Mucosa of descending colon (tissue), 3 donors: Measurements from ENCODE around the gene SASH3. TPM values are rescaled to one million over a fixed set of nuclear protein-coding genes. Genes with fewer than 3 reads are reported as not detected.

Source experiments
- ATAC-seq: fragments of 200-7000 bp; cut with Tn5 transposase; one replicate; pipeline ENCODE4 v1.9.1; 2020; ENCODE audit warnings: mild to moderate bottlenecking, moderate library complexity
- DNase-seq, 3 donors: peaks; one replicate each; pipeline ENCODE4 v3.0.0-alpha.2; 2020
- H3K36me3 ChIP-seq: fragments of 200-600 bp; one replicate; pipeline ENCODE4 v1.8.0; 2021; ENCODE audit warnings: low read depth, mild to moderate bottlenecking
- H3K4me1 ChIP-seq: fragments of 200-600 bp; one replicate; pipeline ENCODE4 v1.8.0; 2021; ENCODE audit warnings: low read depth, mild to moderate bottlenecking
- H3K4me3 ChIP-seq: fragments of 200-600 bp; one replicate; pipeline ENCODE4 v1.8.0; 2021; ENCODE audit warnings: mild to moderate bottlenecking
- H3K9me3 ChIP-seq: fragments of 200-600 bp; one replicate; pipeline ENCODE4 v1.8.0; 2021; ENCODE audit warnings: mild to moderate bottlenecking
- CTCF ChIP-seq: fragments of 200-600 bp; IDR thresholded peaks from one replicate; pipeline ENCODE4 v1.8.0; 2022; ENCODE audit warnings: antibody characterized with exemption, mild to moderate bottlenecking
- intact Hi-C, 2 donors: fragments of 100-400 bp; cut with DNase I in 1 of 2; cut with micrococcal nuclease in 1 of 2; formaldehyde crosslinking; loops; one replicate each; pipeline versions ENCODE4 v1.11.0 to v1.11.1; 2022; cut with DNase I, micrococcal nuclease
- total RNA-seq, 3 donors: library from RNA; stranded (reverse); fragmentation: NEBNext Ultra II Directional in 2 of 3; extraction: Animal tissue kit (Norgen Biotek cat#: 25700) in 2 of 3; gene quantifications; one replicate each; pipeline versions ENCODE4 v1.2.1 to v1.2.4, GENCODE V29; 2021 to 2023
- donor health status: DM: no; HTN: no; CAD: no; lungs with moderate emphysema.
- donor health status: DM: no; HTN: no; CAD: no.
- donor health status: DM: no; HTN: yes; CAD: no.

SASH3 gene
- total RNA-seq, 3 donors from 2014 or later = 6.1 to 10.1 (median 7.2) TPM

DNA sequence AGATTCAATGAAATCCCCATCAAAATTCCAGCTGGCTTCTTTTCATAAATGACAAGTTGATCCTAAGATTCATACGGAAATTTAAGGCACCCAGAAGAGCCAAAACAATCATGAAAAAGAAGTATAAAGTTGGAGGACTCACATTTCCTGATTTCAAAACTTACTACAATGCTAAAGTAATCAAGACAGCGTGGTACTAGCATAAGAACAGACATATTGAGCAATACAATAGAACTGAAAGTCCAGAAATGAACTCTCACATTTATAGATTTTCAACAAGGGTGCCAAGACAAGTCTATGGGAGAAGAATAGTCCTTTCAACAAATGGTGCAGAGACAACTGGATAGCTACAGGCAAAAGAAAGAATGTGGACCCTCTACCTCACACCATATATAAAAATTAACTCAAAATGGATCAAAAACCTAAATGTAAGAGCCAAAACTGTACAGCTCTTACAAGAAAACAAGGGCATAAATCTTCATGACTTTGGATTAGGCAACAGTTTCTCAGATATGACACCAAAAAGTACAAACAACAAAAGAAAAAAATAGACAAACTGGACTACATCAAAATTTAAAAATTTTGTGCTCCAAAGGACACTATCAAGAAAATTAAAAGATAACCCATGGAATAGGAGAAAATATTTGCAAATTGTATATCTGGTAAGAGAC is 28.5 kb downstream of the SASH3 start:
- TF ChIP-seq CTCF = no peak
- Histone ChIP-seq H3K4me3 (no peak overlapping the region), H3K9me3 (no peaks in the 10 kb centered on the region), H3K36me3 (no peaks in the 10 kb centered on the region), H3K4me1 (no peaks in the 10 kb centered on the region)
- ATAC-seq = no peak
- DNase-seq = no peak
- intact Hi-C loops = no loop called here

GRCh38 chrX:129808829-129809796 is 29.4 kb downstream of the SASH3 start:
- Histone ChIP-seq H3K4me3 (no peak overlapping the region), H3K36me3 (no peaks in the 10 kb centered on the region), H3K9me3 (no peaks in the 10 kb centered on the region), H3K4me1 (no peaks in the 10 kb centered on the region)
- TF ChIP-seq CTCF = no peak
- intact Hi-C loops = no loop called here
- DNase-seq (no peak), ATAC-seq (no peak)

DNA sequence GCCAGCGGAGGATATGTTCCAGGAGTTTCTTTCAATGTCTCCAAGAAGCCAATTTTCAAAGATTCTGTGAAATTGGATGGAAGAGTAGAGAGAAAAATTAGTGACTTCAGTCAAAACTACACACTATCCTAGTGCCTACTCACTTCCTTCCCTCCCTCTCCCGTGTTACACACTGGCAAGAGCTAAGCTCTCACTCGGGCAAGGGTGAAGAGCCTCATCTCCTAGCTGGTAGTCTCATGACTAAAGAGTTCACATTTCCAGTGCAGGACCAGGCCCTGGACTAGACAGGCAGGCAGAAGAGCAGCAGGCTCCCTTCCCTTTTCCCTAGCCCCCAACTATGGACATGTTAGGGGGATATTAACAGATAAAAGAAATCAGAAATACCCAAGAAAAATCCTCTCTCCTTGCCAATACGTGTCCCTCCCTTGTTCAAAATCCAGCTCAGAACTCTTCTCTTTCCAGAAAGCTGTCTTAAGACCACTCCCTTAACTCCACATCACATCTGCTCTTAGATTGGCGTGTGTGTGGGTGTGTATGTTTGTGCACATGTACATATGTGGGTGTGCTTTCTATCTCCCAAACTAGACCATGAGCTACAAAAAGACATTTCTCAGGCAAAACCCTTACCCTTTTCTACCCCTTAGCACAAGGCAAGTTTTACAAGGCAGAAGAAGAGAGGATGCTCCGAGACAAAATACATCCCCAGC is 34.1 kb downstream of the SASH3 start:
- no peaks in the 10 kb centered on the region for H3K9me3 ChIP-seq
- no peaks in the 10 kb centered on the region for H3K36me3 ChIP-seq
- no peak overlapping the region for H3K4me3 ChIP-seq
- ATAC-seq (no peak), DNase-seq (no peak)
- intact Hi-C loops = no loop called here
- no peak for TF ChIP-seq CTCF
- H3K4me1 ChIP-seq = no peaks in the 10 kb centered on the region

GRCh38 chrX:129818123-129818522 is 38.4 kb downstream of the SASH3 start:
- Histone ChIP-seq H3K36me3 (no peaks in the 10 kb centered on the region), H3K9me3 (no peaks in the 10 kb centered on the region), H3K4me3 (no peak overlapping the region), H3K4me1 (no peaks in the 10 kb centered on the region)
- ATAC-seq (no peak), DNase-seq (no peak)
- no peak for TF ChIP-seq CTCF
- intact Hi-C loops = no loop called here

DNA sequence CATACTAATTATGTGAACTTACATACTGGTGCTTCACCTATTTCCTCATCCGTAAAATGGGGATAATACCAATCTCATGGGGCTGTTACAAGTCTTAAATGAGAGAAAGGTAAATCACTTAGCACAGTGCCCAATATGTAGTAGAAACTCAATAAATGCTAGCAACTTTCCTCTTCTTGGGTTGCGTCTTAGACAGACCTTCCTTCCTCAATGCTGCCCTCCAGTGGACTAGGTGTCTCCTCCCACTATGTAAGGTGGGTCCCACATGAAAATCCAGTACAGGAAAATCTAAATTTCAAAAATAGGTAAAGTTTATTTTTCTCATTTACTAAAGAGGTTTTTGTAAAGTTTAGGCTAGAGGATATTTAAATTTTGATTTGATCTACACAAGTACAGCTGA is 43.4 kb downstream of the SASH3 start:
- no peaks in the 10 kb centered on the region for H3K36me3 ChIP-seq
- intact Hi-C loops = no loop called here
- peak in 1 of 3 donors; percentile 53 for DNase-seq
- no peaks in the 10 kb centered on the region for H3K4me1 ChIP-seq
- no peak overlapping the region for H3K4me3 ChIP-seq
- H3K9me3 ChIP-seq = no peaks in the 10 kb centered on the region
- peak; percentile 11 for TF ChIP-seq CTCF
- peak; percentile 70 for ATAC-seq
